HCT116 (cell line): ENCODE results near the gene GDPD5.

ENCODE experiments used
- EGR1 ChIP-seq: IDR thresholded peaks from 2 replicates; pipeline ENCODE4 v1.6.1; 2012; ENCODE audit warnings: low read depth
- JUND ChIP-seq: IDR thresholded peaks from 2 replicates; pipeline ENCODE4 v1.6.1; 2012
- POLR2AphosphoS5 ChIP-seq: IDR thresholded peaks from 2 replicates; pipeline ENCODE4 v1.6.1; 2011; ENCODE audit warnings: mild to moderate bottlenecking, low read depth, low read length, moderate library complexity
- TCF7L2 ChIP-seq: IDR thresholded peaks from 2 replicates; pipeline ENCODE4 v1.7.0; 2011; ENCODE audit warnings: borderline replicate concordance, inconsistent platforms; ENCODE audit not compliant: insufficient read depth, insufficient read length; ENCODE audit errors: extremely low read depth
- ZNF274 ChIP-seq: fragments of 200-500 bp; sonication (Bioruptor generic); IDR thresholded peaks from 2 replicates; pipeline ENCODE4 v1.6.1; 2014; ENCODE audit warnings: mild to moderate bottlenecking, low read depth, low read length, inconsistent platforms

DNA sequence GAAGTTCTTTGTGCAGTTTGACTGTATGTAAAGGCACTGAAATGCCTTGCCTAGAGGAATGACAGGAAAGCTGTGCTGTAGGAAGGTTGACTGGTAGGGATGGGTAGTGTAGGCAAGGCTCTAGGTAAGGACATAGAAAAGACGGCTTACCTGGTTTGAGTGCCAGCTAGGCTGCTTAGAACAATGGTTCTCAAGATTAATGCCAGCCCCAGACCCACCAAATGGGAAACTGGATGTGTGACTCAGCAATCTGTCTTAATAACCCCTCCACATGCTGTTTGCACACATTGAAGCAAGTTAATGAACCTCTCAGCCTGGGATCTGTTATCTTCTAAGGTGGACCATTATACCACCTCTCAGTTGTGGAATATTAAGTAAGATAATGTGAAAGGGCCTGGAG, 122.7 kb downstream of the GDPD5 start:
- no peak for TF ChIP-seq JUND
- no peak for TF ChIP-seq EGR1
- TF ChIP-seq ZNF274 = no peak
- TF ChIP-seq TCF7L2 = no peak
- TF ChIP-seq POLR2AphosphoS5 = no peak; the same call in 1 of the 2 replicates
